Urinary bladder (tissue), 4 donors: ENCODE results near the gene KRT35. TPM values are rescaled to one million over a fixed set of nuclear protein-coding genes. Genes with fewer than 3 reads are reported as not detected.

Experiments used
- DNase-seq: peaks from one replicate; pipeline ENCODE4 v3.0.0-alpha.2; 2015; ENCODE audit errors: extremely low spot score
- H3K27ac ChIP-seq: one replicate; pipeline ENCODE4 v1.5.1; 2013; ENCODE audit warnings: low read depth, mild to moderate bottlenecking, moderate library complexity
- H3K36me3 ChIP-seq: one replicate; pipeline ENCODE4 v1.6.1; 2013; ENCODE audit warnings: mild to moderate bottlenecking, moderate library complexity; ENCODE audit not compliant: insufficient read depth
- H3K4me1 ChIP-seq: one replicate; pipeline ENCODE4 v1.6.1; 2013; ENCODE audit warnings: mild to moderate bottlenecking, moderate library complexity; ENCODE audit not compliant: insufficient read depth
- H3K4me3 ChIP-seq: one replicate; pipeline ENCODE4 v1.5.1; 2013; ENCODE audit warnings: low read depth, low read length
- WGBS: extraction: QIAGEN DNeasy Blood & Tissue Kit; methylation state at CpG from one replicate; pipeline ENCODE4 v1.1.7; 2013; 5-methylcytosine and 5-hydroxymethylcytosine counted together
- polyA plus RNA-seq: library from polyadenylated mRNA; stranded (reverse); fragments of 200-250 nt; gene quantifications from one replicate; pipeline ENCODE4 v1.2.3, GENCODE V29; 2013
- total RNA-seq: library from RNA; depleted of rRNA; stranded (reverse); fragments of >200 nt; gene quantifications from one replicate; pipeline ENCODE4 v1.2.3, GENCODE V29; 2014
- donor health status: healthy with polysubstance abuse.
- donor health status: healthy.

The KRT35 gene
- total RNA-seq = not detected
- polyA plus RNA-seq = not detected

GRCh38 chr17:41481036-41481435, at the start of gene KRT35:
KRT35 (minus strand) TSS chr17:41481151; CDS start chr17:41481097, 54 bp downstream.
- Histone ChIP-seq H3K4me3 (no peak within 1 kb of the TSS), H3K36me3 (no peaks in the 10 kb centered on the region), H3K4me1 (no peaks in the 10 kb centered on the region), H3K27ac (no peak within 1 kb of the TSS)
- WGBS = 89% methylated on average over 2 of the region's 2 CpGs
- DNase-seq = no peak

GRCh38 chr17:41530062-41531048, 49.4 kb upstream of the KRT35 start:
- Histone ChIP-seq H3K4me3 (no peak overlapping the region), H3K36me3 (no peaks in the 10 kb centered on the region), H3K27ac (peak overlapping the region; percentile 19), H3K4me1 (no peaks in the 10 kb centered on the region)
- no peak for DNase-seq
- 66% methylated on average over 8 of the region's 8 CpGs for WGBS

- H3K36me3 ChIP-seq = no peaks in the 10 kb centered on the region
- no peak for DNase-seq
- no peak overlapping the region for H3K4me3 ChIP-seq
- WGBS = 80% methylated on average over 5 of the region's 5 CpGs
- H3K4me1 ChIP-seq = no peaks in the 10 kb centered on the region
- H3K27ac ChIP-seq = peak overlapping the region; percentile 61
Measured at GRCh38 chr17:41529491-41529915, 48.6 kb upstream of the KRT35 start.

- H3K27ac ChIP-seq = peak overlapping the region; percentile 61
- 72% methylated on average over 10 of the region's 10 CpGs for WGBS
- H3K36me3 ChIP-seq = no peaks in the 10 kb centered on the region
- H3K4me1 ChIP-seq = no peaks in the 10 kb centered on the region
- no peak for DNase-seq
- H3K4me3 ChIP-seq = no peak overlapping the region
Measured at GRCh38 chr17:41528959-41529353, 48.0 kb upstream of the KRT35 start.

- H3K4me3 ChIP-seq = peak overlapping the region; percentile 34
Measured at GRCh38 chr17:41527063-41528023, 46.4 kb upstream of the KRT35 start.

DNA sequence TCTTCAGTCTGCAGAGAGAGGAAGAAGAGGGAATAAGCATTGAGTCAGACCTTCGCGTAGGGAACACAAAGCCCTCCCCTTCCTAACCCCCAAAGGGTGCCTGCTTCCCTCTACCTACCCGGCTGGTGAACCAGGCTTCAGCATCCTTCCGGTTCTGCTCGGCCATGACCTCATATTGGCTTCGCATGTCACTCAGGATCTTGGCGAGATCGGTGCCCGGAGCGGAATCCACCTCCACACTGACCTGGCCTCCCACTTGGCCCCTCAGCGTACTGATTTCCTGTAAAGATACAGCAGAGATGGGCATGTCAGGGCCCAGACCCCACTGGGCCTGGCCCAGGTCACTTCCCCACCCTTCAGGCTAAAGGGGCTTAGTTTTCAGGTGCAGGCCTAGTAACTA, 43.3 kb upstream of the KRT35 start:
- DNase-seq = no peak
- H3K4me1 ChIP-seq = no peaks in the 10 kb centered on the region
- H3K36me3 ChIP-seq = no peaks in the 10 kb centered on the region
- H3K4me3 ChIP-seq = no peak overlapping the region
- WGBS = 85% methylated on average over 11 of the region's 11 CpGs
- no peak overlapping the region for H3K27ac ChIP-seq

More at GRCh38 chr17:41527063-41528023, 46.4 kb upstream of the KRT35 start:
- Histone ChIP-seq H3K27ac (peak overlapping the region; percentile 73), H3K36me3 (no peaks in the 10 kb centered on the region), H3K4me1 (no peaks in the 10 kb centered on the region)
- WGBS = 9% methylated on average over 62 of the region's 62 CpGs
- DNase-seq = no peak

DNA sequence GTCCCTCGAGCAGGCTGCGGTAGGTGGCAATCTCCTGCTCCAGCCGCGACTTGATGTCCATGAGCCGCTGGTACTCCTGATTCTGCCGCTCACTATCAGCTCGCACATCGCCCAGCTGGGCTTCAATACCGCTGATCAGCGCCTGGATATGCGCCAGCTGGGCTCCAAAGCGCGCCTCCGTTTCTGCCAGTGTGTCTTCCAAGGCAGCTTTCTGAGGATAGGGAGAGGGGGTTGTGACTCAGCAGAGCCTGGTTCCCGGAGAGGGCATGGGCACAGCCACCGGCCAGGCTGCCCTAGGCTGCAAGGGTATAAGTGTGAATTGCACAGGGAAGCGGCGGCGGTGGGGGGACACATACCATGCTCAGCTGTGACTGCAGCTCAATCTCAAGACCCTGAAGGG, 42.8 kb upstream of the KRT35 start:
- DNase-seq = no peak
- 70% methylated on average over 19 of the region's 19 CpGs for WGBS
- Histone ChIP-seq H3K36me3 (no peaks in the 10 kb centered on the region), H3K4me3 (no peak overlapping the region), H3K4me1 (no peaks in the 10 kb centered on the region), H3K27ac (no peak overlapping the region)

- 52% methylated on average over 4 of the region's 4 CpGs for WGBS
- no peak for DNase-seq
- Histone ChIP-seq H3K36me3 (no peaks in the 10 kb centered on the region), H3K4me3 (no peak overlapping the region), H3K4me1 (no peaks in the 10 kb centered on the region), H3K27ac (no peak overlapping the region)
Measured at GRCh38 chr17:41523225-41523593, 42.3 kb upstream of the KRT35 start.

- Histone ChIP-seq H3K4me3 (no peak overlapping the region), H3K4me1 (no peaks in the 10 kb centered on the region), H3K27ac (peak overlapping the region; percentile 46), H3K36me3 (no peaks in the 10 kb centered on the region)
- WGBS = 82% methylated on average over 12 of the region's 12 CpGs
- no peak for DNase-seq
Measured at GRCh38 chr17:41522301-41523224, 41.6 kb upstream of the KRT35 start.

- WGBS = 68% methylated on average over 6 of the region's 6 CpGs
- DNase-seq = no peak
- no peaks in the 10 kb centered on the region for H3K4me1 ChIP-seq
- H3K4me3 ChIP-seq = no peak overlapping the region
- no peaks in the 10 kb centered on the region for H3K36me3 ChIP-seq
- peak overlapping the region; percentile 46 for H3K27ac ChIP-seq
Measured at GRCh38 chr17:41521574-41522261, 40.8 kb upstream of the KRT35 start.

- H3K27ac ChIP-seq = no peak overlapping the region
Measured at GRCh38 chr17:41520821-41521521, 40.0 kb upstream of the KRT35 start.

More at GRCh38 chr17:41520821-41521521, 40.0 kb upstream of the KRT35 start:
- no peak overlapping the region for H3K4me3 ChIP-seq
- WGBS = 53% methylated on average over 10 of the region's 10 CpGs
- no peak for DNase-seq
- H3K36me3 ChIP-seq = no peaks in the 10 kb centered on the region
- H3K4me1 ChIP-seq = no peaks in the 10 kb centered on the region
